ENCODE results near the gene KLHDC3.

DNA sequence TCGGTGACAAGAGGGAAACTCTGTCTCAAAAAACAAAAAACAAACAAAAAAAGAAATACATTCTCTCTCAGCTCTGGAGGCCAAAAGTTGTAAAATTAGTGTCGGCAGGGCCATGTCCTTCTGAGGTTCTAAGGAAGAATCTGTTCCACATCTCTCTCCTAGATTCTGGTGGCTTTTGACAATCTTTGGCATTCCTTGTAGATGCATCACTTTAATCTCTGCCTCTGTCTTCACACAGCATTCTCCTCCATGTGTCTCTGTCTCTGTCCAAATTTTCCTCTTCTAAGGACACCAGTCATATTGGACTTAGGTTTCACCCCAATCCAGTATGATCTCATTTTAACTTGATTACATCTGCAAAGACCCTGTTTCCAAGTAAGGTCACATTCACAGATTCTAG lies 20.6 kb upstream of the KLHDC3 start:
- TF ChIP-seq EZH2 (IDR thresholded peaks at IDR 0.05; ENCODE audit: borderline replicate concordance, insufficient read depth, low read depth, low read length, poor library complexity, severe bottlenecking): no peak
- TF ChIP-seq, protein P1, sequence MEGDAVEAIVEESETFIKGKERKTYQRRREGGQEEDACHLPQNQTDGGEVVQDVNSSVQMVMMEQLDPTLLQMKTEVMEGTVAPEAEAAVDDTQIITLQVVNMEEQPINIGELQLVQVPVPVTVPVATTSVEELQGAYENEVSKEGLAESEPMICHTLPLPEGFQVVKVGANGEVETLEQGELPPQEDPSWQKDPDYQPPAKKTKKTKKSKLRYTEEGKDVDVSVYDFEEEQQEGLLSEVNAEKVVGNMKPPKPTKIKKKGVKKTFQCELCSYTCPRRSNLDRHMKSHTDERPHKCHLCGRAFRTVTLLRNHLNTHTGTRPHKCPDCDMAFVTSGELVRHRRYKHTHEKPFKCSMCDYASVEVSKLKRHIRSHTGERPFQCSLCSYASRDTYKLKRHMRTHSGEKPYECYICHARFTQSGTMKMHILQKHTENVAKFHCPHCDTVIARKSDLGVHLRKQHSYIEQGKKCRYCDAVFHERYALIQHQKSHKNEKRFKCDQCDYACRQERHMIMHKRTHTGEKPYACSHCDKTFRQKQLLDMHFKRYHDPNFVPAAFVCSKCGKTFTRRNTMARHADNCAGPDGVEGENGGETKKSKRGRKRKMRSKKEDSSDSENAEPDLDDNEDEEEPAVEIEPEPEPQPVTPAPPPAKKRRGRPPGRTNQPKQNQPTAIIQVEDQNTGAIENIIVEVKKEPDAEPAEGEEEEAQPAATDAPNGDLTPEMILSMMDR (IDR thresholded peaks at IDR 0.05): no peak
